Adrenal gland (tissue), 5 donors: ENCODE measurements around the gene CAMKMT.

ENCODE experiments used
- CTCF ChIP-seq, 6 experiments: fragments of 450-650 bp in 4 of 6; fragments of 200-600 bp in 2 of 6; sonication (generic) in 1 of 6; IDR thresholded peaks; 1 replicate in 5 of 6; 2 replicates in 1 of 6; pipeline versions ENCODE4 v1.5.1 to v1.8.0; 2016 to 2021; ENCODE audit warnings: antibody characterized with exemption in 6 of 6, mild to moderate bottlenecking in 2 of 6, moderate library complexity in 1 of 6
- POLR2A ChIP-seq, 2 donors: fragments of 450-650 bp; IDR thresholded peaks; one replicate each; pipeline ENCODE4 v1.6.1; 2017; ENCODE audit warnings: antibody characterized with exemption in 2 of 2, mild to moderate bottlenecking in 2 of 2, moderate library complexity in 1 of 2
- donor health status: DM: no; HTN: no; CAD: no.

GRCh38 chr2:44672431-44672830 lies 310.7 kb downstream of the CAMKMT start:
- TF ChIP-seq CTCF (IDR thresholded peaks at IDR 0.05) (no peak), POLR2A (IDR thresholded peaks at IDR 0.05) (no peak)
